GM12878 (cell line): ENCODE measurements around the gene NR3C1. TPM values are rescaled to one million over a fixed set of nuclear protein-coding genes. Genes with fewer than 3 reads are reported as not detected.

Experiments used
- CBFB ChIP-seq: IDR thresholded peaks from 2 replicates; pipeline ENCODE4 v1.6.1; 2016; ENCODE audit warnings: antibody characterized with exemption, low read depth
- CBX5 ChIP-seq: sonication (generic); IDR thresholded peaks from 2 replicates; pipeline ENCODE4 v1.6.1; 2016; ENCODE audit warnings: low read depth, moderate library complexity, mild to moderate bottlenecking, inconsistent platforms
- CREB1 ChIP-seq: IDR thresholded peaks from 2 replicates; pipeline ENCODE4 v1.6.1; 2012; ENCODE audit warnings: low read depth, mild to moderate bottlenecking, inconsistent platforms
- CREM ChIP-seq: IDR thresholded peaks from 2 replicates; pipeline ENCODE4 v1.6.1; 2014; ENCODE audit warnings: antibody characterized with exemption, low read depth
- FOS ChIP-seq: IDR thresholded peaks from 3 replicates; pipeline ENCODE4 v1.6.1; 2011; ENCODE audit warnings: borderline replicate concordance; ENCODE audit not compliant: insufficient read length; ENCODE audit errors: extremely low read depth
- IKZF2 ChIP-seq, 2 experiments: fragments of 450-650 bp; IDR thresholded peaks; 2 replicates each; pipeline ENCODE4 v1.6.1; 2017; ENCODE audit warnings: mild to moderate bottlenecking in 2 of 2, moderate library complexity in 2 of 2
- JUNB ChIP-seq: IDR thresholded peaks from 2 replicates; pipeline ENCODE4 v1.6.1; 2016; ENCODE audit warnings: antibody characterized with exemption, mild to moderate bottlenecking
- KDM1A ChIP-seq: fragments of 200-600 bp; sonication (generic); IDR thresholded peaks from 2 replicates; pipeline ENCODE4 v1.6.1; 2016; ENCODE audit warnings: borderline replicate concordance
- MTA3 ChIP-seq: IDR thresholded peaks from 2 replicates; pipeline ENCODE4 v1.6.1; 2012; ENCODE audit warnings: low read length, inconsistent platforms, borderline replicate concordance
- MXI1 ChIP-seq: fragments of 150-350 bp; IDR thresholded peaks from 2 replicates; pipeline ENCODE4 v1.6.1; 2011; ENCODE audit warnings: low read depth, mild to moderate bottlenecking, inconsistent platforms, low read length, improper control_type of control experiment
- POU2F2 ChIP-seq: IDR thresholded peaks from 3 replicates; pipeline ENCODE4 v1.6.1; 2011; ENCODE audit warnings: low read depth, mild to moderate bottlenecking, low read length, borderline replicate concordance
- RAD21 ChIP-seq: IDR thresholded peaks from 2 replicates; pipeline ENCODE4 v1.6.1; 2011; ENCODE audit warnings: mild to moderate bottlenecking, low read depth, low read length, moderate library complexity; ENCODE audit not compliant: insufficient read depth
- SIX5 ChIP-seq: IDR thresholded peaks from 2 replicates; pipeline ENCODE4 v1.6.1; 2011; ENCODE audit warnings: mild to moderate bottlenecking, low read depth, low read length, moderate library complexity; ENCODE audit not compliant: severe bottlenecking
- SMAD1 ChIP-seq: fragments of 450-650 bp; IDR thresholded peaks from 2 replicates; pipeline ENCODE4 v1.6.1; 2018; ENCODE audit warnings: mild to moderate bottlenecking, low read depth; ENCODE audit not compliant: partially characterized antibody
- SREBF2 ChIP-seq: IDR thresholded peaks from 2 replicates; pipeline ENCODE4 v1.6.1; 2012; ENCODE audit warnings: mild to moderate bottlenecking, low read length
- ZNF207 ChIP-seq: fragments of 450-650 bp; IDR thresholded peaks from 2 replicates; pipeline ENCODE4 v1.6.1; 2014; ENCODE audit warnings: antibody characterized with exemption, mild to moderate bottlenecking, borderline replicate concordance
- ZNF217 ChIP-seq: fragments of 450-650 bp; IDR thresholded peaks from 2 replicates; pipeline ENCODE4 v1.6.1; 2017; ENCODE audit warnings: antibody characterized with exemption, mild to moderate bottlenecking
- polyA plus RNA-seq, 11 experiments: library from polyadenylated mRNA; depleted of rRNA in 4 of 11; unstranded in 6 of 11; stranded (reverse) in 5 of 11; fragments of >200 nt; fragmentation: Nextera tagmentation in 4 of 11; fragmentation: Illumina TruSeq in 1 of 11; extraction: Ambion mirVana in 4 of 11; extraction: Trizol in 1 of 11; gene quantifications; 1 replicate in 1 of 11; 2 replicates in 10 of 11; pipeline versions ENCODE4 v1.2.1 to v1.2.3, GENCODE V29; 2011 to 2016; ENCODE audit warnings: inconsistent platforms in 2 of 11, missing spikeins in 2 of 11, low read depth in 1 of 11
- total RNA-seq, 4 experiments: library from RNA; depleted of rRNA in 3 of 4; stranded (reverse); fragments of >200 nt in 3 of 4; fragmentation: Illumina TruSeq in 1 of 4; extraction: Trizol in 1 of 4; gene quantifications; 2 replicates each; pipeline versions ENCODE4 v1.2.1 to v1.2.3, GENCODE V29; 2013 to 2021
- TF ChIP-seq, protein P1 (sequence below): fragments of 450-650 bp; conservative IDR thresholded peaks from 2 replicates; pipeline ENCODE4 v1.6.1; 2017; ENCODE audit warnings: mild to moderate bottlenecking, moderate library complexity
- TF ChIP-seq, protein P2 (sequence below): IDR thresholded peaks from 2 replicates; pipeline ENCODE4 v1.6.1; 2012; ENCODE audit warnings: improper control_type of control experiment, low read depth, low read length; ENCODE audit not compliant: insufficient replicate concordance
- TF ChIP-seq, protein P3 (sequence below): fragments of 450-650 bp; IDR thresholded peaks from 2 replicates; pipeline ENCODE4 v1.6.1; 2018; ENCODE audit warnings: mild to moderate bottlenecking, low read depth, moderate library complexity; ENCODE audit not compliant: partially characterized antibody

NR3C1 gene
- total and polyA plus RNA-seq, 10 of the 15 experiments (the other 5 are each of a cell fraction or from before 2014, with no cell fraction given): 49.7 to 141 (median 109) TPM

DNA sequence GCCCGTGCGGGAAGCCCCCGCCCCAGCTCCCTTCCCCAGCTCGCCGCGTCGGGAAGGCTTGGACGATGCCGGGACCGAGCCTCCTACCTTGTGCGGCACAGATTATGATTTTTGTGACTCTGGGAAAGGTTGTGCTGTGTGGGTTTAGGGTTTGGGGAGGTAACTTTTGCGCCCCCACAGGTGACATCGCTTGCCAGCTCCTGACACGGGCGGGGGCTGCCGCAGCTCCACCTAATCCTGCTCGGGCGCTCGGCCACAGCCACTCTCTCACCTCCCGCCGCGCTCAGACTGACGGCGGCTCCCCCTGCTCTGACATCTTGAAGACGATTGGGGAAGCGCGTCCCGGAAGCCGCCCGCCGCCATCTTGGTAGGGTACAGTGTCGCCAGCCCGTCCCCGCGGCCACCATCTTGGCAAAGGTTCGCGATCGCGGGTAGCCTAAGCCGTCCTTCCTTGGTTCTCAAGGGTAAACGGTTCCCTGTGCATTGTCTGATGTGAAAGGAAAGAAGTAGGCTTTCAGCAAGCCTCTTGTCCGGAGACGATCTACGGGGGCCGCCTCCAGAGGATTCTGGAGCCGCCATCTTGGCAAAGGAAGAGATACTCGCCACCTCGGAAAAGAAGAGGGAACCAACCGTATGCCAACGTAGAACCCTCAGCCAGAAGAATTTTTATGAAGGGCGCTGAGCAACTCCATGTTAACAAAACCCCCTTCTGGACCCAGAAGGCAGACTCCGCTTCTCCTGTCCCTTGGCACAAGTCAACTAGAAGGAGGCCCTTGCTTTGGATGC is 1.8 kb upstream of the NR3C1 start (continued):
- TF ChIP-seq, protein P1, sequence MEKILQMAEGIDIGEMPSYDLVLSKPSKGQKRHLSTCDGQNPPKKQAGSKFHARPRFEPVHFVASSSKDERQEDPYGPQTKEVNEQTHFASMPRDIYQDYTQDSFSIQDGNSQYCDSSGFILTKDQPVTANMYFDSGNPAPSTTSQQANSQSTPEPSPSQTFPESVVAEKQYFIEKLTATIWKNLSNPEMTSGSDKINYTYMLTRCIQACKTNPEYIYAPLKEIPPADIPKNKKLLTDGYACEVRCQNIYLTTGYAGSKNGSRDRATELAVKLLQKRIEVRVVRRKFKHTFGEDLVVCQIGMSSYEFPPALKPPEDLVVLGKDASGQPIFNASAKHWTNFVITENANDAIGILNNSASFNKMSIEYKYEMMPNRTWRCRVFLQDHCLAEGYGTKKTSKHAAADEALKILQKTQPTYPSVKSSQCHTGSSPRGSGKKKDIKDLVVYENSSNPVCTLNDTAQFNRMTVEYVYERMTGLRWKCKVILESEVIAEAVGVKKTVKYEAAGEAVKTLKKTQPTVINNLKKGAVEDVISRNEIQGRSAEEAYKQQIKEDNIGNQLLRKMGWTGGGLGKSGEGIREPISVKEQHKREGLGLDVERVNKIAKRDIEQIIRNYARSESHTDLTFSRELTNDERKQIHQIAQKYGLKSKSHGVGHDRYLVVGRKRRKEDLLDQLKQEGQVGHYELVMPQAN: peak; percentile 46
- no peak for TF ChIP-seq SREBF2
- TF ChIP-seq ZNF207: peak; percentile 61; the same call in 1 of the 2 replicates
- no peak for TF ChIP-seq KDM1A
- peak; percentile 77; the same call in 1 of the 2 replicates for TF ChIP-seq CREM
- TF ChIP-seq CBX5: peak; percentile 71; the same call in 1 of the 2 replicates
- TF ChIP-seq MTA3: 0 out of 2 replicates have a peak, but pooled peaks have one; percentile 17
- TF ChIP-seq, protein P2, sequence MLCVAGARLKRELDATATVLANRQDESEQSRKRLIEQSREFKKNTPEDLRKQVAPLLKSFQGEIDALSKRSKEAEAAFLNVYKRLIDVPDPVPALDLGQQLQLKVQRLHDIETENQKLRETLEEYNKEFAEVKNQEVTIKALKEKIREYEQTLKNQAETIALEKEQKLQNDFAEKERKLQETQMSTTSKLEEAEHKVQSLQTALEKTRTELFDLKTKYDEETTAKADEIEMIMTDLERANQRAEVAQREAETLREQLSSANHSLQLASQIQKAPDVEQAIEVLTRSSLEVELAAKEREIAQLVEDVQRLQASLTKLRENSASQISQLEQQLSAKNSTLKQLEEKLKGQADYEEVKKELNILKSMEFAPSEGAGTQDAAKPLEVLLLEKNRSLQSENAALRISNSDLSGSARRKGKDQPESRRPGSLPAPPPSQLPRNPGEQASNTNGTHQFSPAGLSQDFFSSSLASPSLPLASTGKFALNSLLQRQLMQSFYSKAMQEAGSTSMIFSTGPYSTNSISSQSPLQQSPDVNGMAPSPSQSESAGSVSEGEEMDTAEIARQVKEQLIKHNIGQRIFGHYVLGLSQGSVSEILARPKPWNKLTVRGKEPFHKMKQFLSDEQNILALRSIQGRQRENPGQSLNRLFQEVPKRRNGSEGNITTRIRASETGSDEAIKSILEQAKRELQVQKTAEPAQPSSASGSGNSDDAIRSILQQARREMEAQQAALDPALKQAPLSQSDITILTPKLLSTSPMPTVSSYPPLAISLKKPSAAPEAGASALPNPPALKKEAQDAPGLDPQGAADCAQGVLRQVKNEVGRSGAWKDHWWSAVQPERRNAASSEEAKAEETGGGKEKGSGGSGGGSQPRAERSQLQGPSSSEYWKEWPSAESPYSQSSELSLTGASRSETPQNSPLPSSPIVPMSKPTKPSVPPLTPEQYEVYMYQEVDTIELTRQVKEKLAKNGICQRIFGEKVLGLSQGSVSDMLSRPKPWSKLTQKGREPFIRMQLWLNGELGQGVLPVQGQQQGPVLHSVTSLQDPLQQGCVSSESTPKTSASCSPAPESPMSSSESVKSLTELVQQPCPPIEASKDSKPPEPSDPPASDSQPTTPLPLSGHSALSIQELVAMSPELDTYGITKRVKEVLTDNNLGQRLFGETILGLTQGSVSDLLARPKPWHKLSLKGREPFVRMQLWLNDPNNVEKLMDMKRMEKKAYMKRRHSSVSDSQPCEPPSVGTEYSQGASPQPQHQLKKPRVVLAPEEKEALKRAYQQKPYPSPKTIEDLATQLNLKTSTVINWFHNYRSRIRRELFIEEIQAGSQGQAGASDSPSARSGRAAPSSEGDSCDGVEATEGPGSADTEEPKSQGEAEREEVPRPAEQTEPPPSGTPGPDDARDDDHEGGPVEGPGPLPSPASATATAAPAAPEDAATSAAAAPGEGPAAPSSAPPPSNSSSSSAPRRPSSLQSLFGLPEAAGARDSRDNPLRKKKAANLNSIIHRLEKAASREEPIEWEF: no peak
- TF ChIP-seq POU2F2: peak; percentile 61; the same call in 1 of the 3 replicates
- TF ChIP-seq IKZF2 (IDR thresholded peaks at IDR 0.05): peak; percentile 28 to 48; a peak in 2 of 4 replicates
- no peak; the same call in 1 of the 2 replicates for TF ChIP-seq JUNB
- peak; percentile 84 for TF ChIP-seq CREB1
- TF ChIP-seq SMAD1: no peak
- TF ChIP-seq FOS: no peak
- TF ChIP-seq ZNF217: 0 out of 2 replicates have a peak, but pooled peaks have one; percentile 18
- TF ChIP-seq, protein P3, sequence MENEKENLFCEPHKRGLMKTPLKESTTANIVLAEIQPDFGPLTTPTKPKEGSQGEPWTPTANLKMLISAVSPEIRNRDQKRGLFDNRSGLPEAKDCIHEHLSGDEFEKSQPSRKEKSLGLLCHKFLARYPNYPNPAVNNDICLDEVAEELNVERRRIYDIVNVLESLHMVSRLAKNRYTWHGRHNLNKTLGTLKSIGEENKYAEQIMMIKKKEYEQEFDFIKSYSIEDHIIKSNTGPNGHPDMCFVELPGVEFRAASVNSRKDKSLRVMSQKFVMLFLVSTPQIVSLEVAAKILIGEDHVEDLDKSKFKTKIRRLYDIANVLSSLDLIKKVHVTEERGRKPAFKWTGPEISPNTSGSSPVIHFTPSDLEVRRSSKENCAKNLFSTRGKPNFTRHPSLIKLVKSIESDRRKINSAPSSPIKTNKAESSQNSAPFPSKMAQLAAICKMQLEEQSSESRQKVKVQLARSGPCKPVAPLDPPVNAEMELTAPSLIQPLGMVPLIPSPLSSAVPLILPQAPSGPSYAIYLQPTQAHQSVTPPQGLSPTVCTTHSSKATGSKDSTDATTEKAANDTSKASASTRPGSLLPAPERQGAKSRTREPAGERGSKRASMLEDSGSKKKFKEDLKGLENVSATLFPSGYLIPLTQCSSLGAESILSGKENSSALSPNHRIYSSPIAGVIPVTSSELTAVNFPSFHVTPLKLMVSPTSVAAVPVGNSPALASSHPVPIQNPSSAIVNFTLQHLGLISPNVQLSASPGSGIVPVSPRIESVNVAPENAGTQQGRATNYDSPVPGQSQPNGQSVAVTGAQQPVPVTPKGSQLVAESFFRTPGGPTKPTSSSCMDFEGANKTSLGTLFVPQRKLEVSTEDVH: peak; percentile 69
- TF ChIP-seq SIX5: peak; percentile 83
- no peak for TF ChIP-seq MXI1
- 0 out of 2 replicates have a peak, but pooled peaks have one; percentile 11 for TF ChIP-seq RAD21
- peak; percentile 47; the same call in 1 of the 2 replicates for TF ChIP-seq CBFB
